Stimulated activated CD4-positive, alpha-beta T cell treated with anti-CD3 and anti-CD28 coated beads, Interleukin-12 subunit alpha, Interleukin-12 subunit beta, amount 100 ng/mL, for 24 hours (primary cell): ENCODE measurements around the gene REEP3.
"Not testable (repeated sequence)": the region's sequence is repeated elsewhere in the genome, so short reads cannot be mapped to it uniquely, and the experiment has no call there.

Experiments used
- DNase-seq, 2 experiments: peaks; one replicate each; pipeline ENCODE4 v3.0.0-alpha.2; 2020; ENCODE audit warnings: low read depth in 2 of 2

Gene REEP3

DNA sequence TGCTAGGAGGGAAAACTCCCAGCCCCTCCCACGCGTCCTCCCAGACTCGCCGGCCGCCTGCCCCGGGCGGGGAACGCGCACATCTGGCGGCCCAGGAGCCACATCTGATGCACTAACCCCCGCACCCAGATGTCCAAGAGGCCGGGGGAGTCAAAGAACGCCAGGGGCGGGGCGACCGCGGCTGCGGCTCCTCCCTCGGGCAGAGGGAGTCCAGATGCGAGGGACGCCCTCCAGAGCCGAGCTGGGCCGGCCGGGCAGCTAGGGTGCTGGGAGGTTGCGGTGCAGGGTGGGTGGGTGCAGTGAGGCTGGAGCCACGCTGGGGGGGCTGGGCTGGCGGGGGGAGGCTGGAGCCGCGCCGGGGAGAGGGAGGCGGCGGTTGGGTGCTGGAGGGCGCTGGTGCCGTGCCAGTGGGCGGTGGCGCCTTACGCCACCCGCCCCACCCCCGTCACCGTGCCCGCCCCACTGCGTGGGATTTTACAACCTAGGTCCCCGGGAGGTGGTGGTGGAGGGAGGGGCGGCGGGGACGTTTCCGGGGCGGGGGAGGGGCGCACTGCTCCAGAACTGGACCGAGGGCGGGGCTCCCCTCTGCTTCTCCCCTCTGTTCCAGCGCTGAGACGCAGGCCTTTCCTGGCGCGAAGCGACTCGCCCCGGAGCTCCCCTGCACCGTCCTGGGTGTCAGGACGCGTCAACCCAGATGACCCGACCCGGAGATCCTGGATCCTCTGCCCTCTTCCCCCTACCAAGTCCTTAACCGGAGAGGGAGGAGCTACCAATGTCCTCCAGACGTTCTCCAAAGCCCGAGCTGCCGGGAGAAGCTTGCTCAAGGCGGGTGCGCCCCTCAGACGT is 109.1 kb downstream of the REEP3 start:
- peak; percentile 54 to 84 for DNase-seq

DNA sequence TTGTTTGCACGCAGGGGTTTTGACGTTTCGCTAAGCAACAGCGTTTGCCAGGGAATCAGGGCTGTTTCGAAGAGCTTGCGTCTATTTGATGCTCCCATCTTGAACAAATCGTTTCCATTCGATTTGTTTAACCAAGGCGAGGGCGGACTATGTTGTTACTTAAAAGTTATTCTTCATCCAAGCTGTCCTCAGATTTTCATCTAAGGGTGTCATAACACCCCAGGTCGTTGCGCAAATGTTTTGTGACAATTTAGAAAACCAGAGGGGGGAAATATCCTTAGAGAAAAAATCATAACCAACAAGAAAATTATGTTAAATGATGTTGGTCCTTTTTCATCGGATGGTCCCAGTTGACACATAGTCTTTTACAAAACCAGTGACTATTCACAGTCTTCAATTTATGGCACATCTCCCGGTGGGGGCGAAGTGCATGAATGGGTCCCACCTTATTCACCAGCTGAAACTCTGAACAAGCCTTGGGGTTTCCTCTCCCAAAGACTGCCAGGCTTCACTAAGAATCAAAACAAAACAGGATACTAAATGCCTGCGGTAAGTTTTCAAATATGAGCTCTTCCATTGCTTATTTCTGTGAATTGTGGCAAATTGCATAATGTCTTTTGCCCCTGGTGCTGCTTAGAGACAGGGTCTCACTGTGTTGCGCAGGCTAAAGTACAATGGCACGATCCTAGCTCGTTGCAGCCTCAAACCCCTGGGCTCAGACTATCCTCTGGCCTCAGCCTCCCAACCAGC is 109.9 kb downstream of the REEP3 start:
- DNase-seq = no peak

DNA sequence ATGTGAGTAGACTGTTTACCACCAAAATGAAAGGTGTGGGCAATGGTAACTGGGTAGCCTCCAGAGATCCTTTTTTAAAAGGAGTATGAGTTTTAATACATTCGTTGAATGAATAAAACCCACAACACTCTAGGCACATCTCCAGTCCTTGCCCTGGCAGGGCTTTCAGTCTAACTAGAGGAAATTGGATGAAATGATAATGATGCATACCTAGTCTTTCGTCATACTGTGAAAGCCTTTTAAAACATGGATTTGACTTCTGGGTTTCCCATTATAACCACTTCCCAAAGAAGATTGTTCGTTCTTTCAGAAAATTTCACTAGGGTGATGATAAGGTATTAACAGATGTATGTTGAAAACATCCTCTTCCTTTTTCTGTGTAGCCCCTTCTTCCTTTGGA is 110.8 kb downstream of the REEP3 start:
- no peak for DNase-seq

GRCh38 chr10:63633677-63634487 is 112.7 kb downstream of the REEP3 start:
- DNase-seq = no peak

DNA sequence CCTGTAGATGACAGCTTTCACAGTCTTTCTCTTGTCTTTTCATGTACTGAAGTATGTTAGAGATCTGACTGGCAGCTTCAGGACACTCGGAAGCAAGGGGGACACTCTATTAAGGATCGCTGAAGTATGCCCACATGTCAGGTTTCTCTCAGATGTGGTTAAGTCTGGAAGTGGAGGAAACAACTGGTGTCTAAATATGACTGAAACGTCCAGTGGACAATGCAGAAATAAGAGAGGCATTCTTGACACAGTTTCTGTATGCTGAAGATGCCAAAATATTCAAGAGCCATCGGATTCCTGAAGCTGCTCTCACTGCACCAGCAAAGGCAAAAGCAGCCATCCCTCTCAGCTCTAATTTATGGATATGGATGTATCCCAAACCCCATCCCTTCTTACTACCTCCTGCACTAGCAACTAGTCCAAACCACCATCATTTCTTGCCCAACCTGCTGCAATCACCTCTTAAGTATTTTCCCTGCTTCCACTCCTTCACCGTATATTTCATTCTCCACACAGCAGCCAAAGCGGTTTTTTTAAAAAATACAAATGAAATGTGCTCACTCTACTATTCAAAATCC is 113.4 kb downstream of the REEP3 start:
- no peak for DNase-seq

GRCh38 chr10:63636812-63637211 is 115.6 kb downstream of the REEP3 start:
- no peak for DNase-seq

GRCh38 chr10:63637901-63638327 is 116.7 kb downstream of the REEP3 start:
- DNase-seq = no peak

- no peak for DNase-seq
These were observed 120.2 kb downstream of the REEP3 start for GRCh38 chr10:63641366-63641765.

GRCh38 chr10:63641799-63642198 is 120.6 kb downstream of the REEP3 start:
- DNase-seq = no peak

- DNase-seq = no peak
These were observed 121.6 kb downstream of the REEP3 start for GRCh38 chr10:63642808-63643207.

GRCh38 chr10:63644418-63645142 is 123.4 kb downstream of the REEP3 start:
- no peak for DNase-seq

- no peak for DNase-seq
These were observed 124.0 kb downstream of the REEP3 start for GRCh38 chr10:63645195-63645594.

DNA sequence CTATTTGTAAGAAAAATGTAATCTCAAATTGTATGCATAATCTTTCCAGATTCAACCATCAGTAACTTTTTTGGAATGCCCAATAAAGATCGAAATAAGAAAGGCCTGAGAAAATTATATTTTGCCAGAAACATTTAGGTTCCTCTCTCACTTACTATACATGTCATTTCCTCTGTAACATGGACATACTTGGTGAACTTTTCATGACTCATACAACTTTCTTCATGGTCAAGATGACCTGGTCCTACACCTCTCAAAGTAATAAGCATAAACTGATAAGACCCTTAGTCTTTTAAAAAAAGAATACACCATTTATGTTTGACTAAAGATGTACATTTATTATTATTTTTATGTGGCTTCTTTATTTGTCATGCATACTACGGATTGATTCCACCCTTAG is 125.3 kb downstream of the REEP3 start:
- DNase-seq = no peak

DNA sequence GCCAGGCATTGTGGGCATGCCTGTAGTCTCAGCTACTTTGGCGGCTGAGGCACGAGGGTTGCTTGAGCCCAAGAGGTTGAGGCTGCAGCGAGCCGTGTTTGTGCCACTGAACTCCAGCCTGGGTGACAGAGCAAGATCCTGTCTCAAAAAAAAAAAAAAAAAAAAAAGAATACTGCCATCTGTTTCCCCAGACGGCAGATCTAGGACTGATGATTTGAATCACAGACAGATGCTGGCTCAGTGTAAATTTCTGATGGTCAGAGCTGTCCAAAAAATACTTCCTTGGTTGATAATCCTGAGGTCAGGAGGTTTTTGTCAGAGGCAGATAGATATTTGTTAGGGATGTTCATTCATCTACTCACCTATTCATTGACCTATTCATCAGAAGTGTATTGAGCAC is 130.7 kb downstream of the REEP3 start:
- DNase-seq = no peak

- no peak for DNase-seq
These were observed 132.5 kb downstream of the REEP3 start for GRCh38 chr10:63653747-63654146.

DNA sequence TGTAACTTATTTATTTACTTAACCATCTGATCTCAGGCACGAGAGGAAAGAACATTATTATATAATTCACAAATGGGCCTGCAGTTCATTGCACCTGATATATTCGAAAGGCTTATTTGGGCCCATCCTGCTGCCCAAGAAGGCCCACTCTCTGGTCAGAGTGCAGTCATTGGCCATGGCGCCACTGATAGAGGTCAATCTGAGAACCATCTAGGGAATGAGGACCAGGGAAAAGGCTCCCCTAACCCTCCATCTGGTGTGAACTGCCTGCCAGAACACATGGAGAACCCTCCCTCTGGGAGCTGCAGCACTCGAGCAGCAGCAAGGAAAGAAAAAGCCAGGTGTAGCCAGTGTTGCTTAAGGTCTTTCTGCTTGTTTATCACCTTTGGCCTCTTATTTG is 136.6 kb downstream of the REEP3 start:
- DNase-seq = no peak

GRCh38 chr10:63660941-63661340 is 139.7 kb downstream of the REEP3 start:
- DNase-seq = not testable (repeated sequence)

DNA sequence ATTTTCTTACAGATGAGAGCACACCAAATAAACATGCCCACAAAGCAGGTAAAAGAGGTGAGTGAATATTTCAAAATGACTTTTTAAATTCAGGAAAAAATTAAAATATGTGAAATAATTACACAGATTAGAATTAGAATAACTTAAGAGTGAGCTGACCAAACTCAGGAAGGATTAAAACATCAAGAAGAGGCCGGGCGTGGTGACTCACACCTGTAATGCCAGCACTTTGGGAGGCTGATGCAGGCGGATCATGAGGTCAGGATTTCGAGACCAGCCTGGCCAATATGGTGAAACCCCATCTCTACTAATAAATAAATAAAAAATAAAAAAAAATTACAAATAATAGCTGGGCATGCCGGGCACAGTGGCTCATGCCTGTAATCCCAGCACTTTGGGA is 140.1 kb downstream of the REEP3 start:
- no peak for DNase-seq

- DNase-seq = no peak
These were observed 143.2 kb downstream of the REEP3 start for GRCh38 chr10:63664341-63664885.

DNA sequence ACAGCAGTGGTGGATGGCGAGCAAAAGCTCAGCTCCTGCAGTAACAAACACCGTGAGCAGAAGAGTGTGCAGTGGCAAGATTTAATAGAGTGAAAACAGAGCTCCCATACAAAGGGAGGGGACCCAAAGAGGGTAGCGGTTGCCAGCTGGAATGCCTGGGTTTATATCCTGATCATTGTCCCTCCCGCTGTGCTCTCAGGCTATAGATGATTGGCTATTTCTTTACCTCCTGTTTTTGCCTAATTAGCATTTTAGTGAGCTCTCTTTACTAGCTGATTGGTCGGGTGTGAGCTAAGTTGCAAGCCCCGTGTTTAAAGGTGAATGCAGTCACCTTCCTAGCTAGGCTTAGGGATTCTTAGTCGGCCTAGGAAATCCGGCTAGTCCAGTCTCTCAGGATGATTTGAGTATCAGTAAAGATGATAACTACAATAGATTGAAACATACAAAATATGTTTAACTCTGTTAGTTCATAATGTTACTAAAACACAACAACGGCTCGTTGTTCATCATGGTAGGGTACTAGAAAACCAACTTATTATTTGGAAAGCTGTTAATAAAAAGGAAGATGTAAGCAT is 143.9 kb downstream of the REEP3 start:
- not testable (repeated sequence) for DNase-seq
